SW480 (cell line): ENCODE measurements around the gene MEGF11.

Source experiments
- DNase-seq: peaks from one replicate; pipeline ENCODE4 v3.0.0-alpha.2; 2016; ENCODE audit warnings: low spot score

Gene MEGF11

DNA sequence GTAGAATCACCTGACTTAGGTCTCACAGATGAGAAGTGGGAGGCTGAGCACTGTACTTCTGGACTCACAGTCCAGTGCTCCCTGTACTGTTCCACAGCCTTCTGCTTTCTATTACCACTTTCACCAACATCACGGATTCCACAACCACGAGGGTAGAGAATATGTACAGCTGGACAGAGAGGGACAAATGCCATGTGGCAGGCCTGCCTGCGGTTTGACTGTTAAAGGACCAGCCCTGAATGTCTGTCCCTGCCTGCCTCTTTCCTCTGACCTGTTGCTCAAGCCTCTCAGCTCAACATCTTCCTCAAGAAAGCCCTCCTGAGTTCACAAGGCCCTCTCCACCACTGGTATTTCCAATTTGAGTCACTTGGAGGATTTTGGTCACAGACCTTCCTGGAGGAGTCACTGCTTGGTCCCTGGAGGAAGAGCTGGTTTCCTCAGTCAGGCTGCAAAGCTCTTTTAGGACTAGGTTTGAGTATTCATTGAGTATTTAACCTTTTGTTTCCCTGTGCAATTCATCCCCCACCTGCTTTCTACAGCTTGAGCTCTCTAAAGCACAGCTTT, 335.1 kb downstream of the MEGF11 start:
- no peak for DNase-seq

- no peak for DNase-seq
Measured at GRCh38 chr15:65917936-65918335, 335.6 kb downstream of the MEGF11 start.

GRCh38 chr15:65917407-65917756, 336.2 kb downstream of the MEGF11 start:
- DNase-seq, result no peak

DNA sequence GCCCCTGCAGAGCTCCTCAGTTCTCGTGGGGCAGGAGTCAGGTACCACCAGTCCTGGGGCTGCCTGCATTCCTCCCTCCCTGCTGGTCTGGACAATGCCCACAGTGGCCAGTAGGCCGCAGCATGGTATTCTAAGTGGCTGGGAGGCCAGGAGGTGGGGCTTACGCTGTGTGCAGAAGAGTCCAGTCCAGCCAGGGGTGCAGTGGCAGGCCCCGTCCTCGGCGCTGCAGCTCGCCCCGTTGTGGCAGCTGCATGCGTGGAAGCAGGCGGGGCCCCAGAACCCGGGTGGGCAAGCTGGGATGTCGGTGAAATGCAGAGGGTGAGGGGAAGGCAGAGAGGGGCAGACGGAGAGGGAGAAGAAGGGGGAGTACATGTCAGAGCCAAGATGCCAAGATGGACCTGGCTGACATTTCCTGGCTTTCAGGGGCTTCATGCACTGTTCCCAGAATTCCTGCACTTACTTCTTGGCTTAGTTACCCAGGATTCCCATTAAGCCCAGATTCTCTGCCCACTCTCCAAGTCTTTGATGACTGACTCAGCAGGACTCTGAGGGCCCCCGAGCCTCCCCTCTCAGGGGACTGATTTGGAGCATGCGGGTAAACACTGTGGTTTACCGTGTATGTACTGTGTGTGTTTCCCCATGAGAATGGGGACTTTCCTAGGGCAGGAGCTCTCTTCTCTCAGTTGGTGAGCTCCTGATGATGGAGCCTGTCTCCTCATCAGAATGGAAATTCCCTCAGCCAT, 336.7 kb downstream of the MEGF11 start:
- peak; percentile 67 for DNase-seq

- DNase-seq, result peak; percentile 14
Measured at GRCh38 chr15:65916041-65916663, 337.4 kb downstream of the MEGF11 start.

DNA sequence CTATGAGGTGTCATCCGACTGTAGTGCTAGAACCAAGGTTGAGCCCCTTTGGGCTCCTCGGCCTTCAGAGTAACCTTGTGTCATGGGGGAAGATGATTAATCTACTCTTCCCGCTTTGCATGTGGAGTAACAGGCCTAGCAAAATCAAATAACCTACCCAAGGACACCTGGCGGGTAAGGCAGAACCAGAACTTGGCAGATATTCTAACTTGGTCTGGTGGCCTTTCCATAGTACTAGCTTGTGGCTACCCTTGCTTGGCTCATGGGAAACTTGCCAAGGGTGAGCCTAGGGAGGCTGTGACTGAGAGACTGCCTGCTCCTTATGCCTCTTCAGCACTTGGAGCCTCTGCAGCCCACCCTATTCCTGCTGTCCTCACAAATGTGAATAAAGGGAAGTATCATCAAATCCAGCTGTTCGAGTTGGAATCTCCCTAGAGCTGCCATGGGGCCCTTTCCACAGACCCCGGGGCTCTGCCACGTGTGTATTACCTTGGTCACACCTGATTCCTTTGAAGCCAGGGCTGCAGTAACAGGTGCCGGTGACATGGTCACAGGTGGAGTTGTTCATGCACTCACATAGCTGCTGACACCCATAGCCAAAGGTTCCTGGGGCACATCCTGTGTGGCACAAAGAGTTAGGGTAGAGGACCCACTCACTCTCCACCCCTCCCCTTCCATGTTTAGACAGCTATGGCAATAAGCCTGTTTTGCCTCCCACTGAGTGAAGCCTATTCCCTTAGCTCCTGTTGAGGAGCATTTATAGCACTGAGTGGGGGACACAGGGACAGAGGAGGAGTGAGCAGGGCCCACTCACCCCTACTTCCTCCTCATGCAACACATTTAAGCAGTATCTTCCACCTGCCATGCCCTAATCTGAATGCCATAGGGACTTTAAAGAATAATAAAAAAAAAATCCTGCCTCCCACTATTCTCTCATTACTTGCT, 338.3 kb downstream of the MEGF11 start:
- DNase-seq, result no peak

GRCh38 chr15:65914386-65914785, 339.2 kb downstream of the MEGF11 start:
- no peak for DNase-seq

DNA sequence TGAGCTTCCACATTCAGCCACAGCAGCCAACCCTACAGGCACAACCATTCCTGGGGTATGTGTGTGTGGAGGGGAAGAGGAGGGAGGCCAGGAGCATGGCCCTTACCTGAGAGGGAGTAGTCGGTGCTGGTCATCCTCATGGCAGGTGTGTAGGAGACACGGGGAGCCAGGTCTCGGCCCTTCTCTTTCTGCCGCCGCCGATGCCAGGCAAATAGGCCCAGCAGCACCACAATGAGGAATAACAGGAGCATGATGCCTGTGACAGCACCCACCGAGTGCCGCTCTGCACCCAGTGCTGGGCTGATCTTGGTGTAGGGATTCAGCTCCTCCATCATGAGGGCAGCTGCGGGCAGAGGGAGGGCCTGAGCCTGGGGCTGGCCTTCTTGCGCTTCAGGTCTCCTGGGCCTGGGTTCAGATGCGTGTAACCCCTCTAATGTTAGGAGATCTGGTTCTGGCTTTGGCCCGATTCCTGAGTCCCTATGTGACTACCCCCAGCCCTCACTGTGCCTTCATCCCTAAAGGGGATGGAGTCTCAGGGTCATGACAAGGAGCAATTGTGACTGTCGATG, 339.8 kb downstream of the MEGF11 start:
- no peak for DNase-seq

DNA sequence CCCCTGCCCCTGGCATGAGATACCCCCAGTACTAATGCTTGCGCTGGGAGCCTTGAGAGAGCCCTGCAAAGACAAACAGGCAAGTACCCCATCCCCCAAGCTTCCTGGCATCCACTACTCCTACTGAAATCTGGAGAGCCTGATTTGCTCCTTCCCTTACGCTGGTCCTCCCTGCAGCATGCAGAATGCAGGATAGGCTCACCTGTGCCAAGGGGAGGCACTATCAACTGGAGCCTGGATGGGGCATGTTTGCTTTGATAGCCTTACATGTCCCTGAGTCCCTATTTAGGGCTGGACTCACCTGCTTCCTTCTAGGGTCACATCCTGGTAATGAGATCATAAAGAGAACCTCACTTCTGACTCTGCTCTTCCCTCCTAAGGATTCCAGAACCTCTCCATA, 341.3 kb downstream of the MEGF11 start:
- no peak for DNase-seq

DNA sequence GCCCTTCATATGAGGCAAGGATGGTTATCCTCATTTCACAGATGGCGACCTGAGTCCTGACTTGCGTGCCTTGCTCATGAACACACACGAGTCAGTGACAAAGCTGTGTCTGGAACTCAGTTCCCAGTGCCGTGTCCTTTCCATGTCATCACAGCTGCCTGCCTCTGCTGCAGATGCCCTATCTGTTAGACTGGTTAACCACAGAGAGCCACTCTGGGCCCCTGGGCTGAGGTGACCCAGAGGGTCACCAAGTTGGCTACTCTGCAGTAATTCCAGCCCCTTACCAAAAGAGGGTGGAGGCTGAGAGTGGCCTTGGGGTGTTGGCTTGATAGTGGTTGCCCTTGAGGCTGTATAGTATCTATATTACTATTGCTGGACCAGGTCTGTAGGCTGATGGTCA, 343.2 kb downstream of the MEGF11 start:
- DNase-seq, result no peak

- no peak for DNase-seq
Measured at GRCh38 chr15:65909831-65910230, 343.7 kb downstream of the MEGF11 start.

- no peak for DNase-seq
Measured at GRCh38 chr15:65908876-65909275, 344.7 kb downstream of the MEGF11 start.

DNA sequence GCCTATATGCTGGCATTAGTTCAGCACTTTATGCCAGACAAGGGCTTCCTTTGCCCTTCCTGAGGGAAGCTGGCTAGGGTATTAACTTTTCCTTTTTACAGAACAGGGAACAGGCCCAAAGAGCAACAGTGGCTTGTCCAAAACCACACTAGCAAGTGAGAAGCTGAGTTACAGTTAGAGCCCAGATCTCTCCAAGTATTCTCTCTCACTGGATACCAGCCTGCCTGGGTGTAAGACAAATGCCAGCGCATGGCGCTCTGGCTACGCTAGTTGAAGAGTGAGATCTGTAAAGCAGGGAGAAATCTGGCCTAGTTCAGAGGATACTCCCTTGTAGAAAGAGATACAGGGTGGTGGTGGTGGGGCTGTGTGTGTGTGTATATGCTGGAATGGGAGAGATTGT, 345.9 kb downstream of the MEGF11 start:
- no peak for DNase-seq

DNA sequence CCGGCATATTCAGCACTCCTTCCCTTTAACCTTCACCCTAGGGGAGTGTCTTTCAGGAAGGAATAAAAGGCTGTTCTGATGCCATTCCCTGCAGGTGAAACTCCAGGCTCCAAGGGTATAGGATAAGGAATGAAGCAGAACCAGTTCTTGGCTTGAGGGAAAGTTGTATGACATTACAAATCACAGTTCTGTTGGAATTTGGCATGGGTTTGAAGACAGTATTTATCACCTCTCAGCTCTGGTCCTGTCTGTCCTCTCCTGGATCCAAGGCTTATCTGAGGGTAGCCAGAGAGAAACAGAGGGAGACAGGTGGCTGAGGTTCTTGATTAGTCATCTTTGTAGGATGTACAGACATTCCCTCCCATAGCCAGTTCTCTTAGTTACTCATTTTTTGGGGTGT, 347.2 kb downstream of the MEGF11 start:
- DNase-seq, result no peak

GRCh38 chr15:65904301-65904700, 349.2 kb downstream of the MEGF11 start:
- DNase-seq, result no peak

DNA sequence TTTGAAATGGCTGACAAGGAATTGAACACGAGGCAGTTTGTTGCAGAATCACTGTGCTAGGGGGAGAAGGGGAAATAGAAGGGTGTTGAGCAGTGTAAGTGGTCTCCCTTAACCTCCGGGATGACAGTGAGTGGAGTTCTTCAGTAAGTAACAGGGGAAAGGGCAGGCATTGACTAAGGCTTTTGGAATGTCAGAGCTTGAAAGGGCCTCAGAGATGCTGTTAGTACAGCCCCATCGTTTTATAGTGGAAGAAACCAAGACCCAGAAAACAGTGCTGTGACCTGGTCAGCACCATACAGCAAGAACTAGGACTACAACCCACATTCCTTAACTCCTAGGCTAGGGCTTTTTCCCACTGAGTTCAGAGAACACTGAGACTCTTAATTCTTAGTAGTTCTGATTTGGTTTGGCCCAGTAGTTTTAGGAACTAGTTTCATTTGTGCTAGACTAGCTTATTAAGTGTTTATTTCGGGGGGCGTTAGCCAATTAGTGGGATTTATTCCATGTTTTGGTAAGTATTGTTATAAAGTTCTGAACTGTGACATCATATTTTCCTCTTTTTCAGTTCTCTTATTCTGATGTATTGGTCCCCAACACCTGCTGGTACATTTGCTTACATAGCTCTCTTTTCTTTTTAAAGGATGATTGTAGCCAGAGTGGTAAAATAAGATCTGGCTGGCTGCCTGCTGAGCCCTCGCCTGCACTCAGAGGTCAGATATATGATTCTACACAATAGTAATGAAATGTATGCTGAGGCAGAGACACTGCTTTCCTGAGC, 350.1 kb downstream of the MEGF11 start:
- peak; percentile 54 for DNase-seq

- peak; percentile 92 for DNase-seq
Measured at GRCh38 chr15:65902373-65902772, 351.2 kb downstream of the MEGF11 start.

- DNase-seq, result peak; percentile 27
Measured at GRCh38 chr15:65901836-65902235, 351.7 kb downstream of the MEGF11 start.

- DNase-seq, result no peak
Measured at GRCh38 chr15:65901336-65901735, 352.2 kb downstream of the MEGF11 start.

- DNase-seq, result no peak
Measured at GRCh38 chr15:65900488-65900887, 353.1 kb downstream of the MEGF11 start.

GRCh38 chr15:65896236-65896635, 357.3 kb downstream of the MEGF11 start:
- no peak for DNase-seq
